Testis (tissue), 2 donors: ENCODE data around the gene FAM117B.

Experiments
- CTCF ChIP-seq, 3 experiments: fragments of 450-650 bp in 2 of 3; fragments of 200-600 bp in 1 of 3; sonication (generic) in 1 of 3; IDR thresholded peaks; one replicate each; pipeline ENCODE4 v1.5.1; 2016 to 2019; ENCODE audit warnings: antibody characterized with exemption in 3 of 3, mild to moderate bottlenecking in 2 of 3, moderate library complexity in 1 of 3
- POLR2A ChIP-seq: fragments of 450-650 bp; IDR thresholded peaks from one replicate; pipeline ENCODE4 v1.6.1; 2017; ENCODE audit warnings: antibody characterized with exemption, mild to moderate bottlenecking, moderate library complexity

- TF ChIP-seq CTCF (IDR thresholded peaks at IDR 0.05) (no peak), POLR2A (no peak)
Measured at GRCh38 chr2:202703091-202703490, 68.3 kb downstream of the FAM117B start.
